ENCODE measurements around the gene GREM2.

The GREM2 gene

DNA sequence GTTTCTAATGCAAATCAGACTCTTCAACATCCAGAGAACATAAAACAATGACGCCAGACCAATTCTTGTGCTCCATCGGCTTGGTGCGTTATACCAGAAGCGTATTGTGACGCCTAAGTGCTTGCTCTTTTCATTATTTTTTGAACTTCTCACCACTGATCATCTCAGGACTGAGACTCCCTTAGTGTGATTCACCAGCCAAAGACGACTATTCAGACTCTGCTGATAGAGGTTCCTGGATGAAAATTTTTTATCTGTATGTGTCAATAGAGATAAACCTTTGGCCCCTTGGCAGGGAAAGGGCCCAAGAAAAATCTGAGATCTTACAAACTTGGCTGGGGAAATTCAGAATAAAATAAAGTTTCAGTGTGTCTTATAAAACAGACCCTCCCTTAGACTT is 856 bp upstream of the GREM2 start:
- DNase-seq (ENCODE audit: low read depth) = no peak
- no peak overlapping the region for H3K4me3 ChIP-seq (ENCODE audit: low read depth, low read length)

GRCh38 chr1:240611228-240611618 is 732 bp downstream of the GREM2 start:
- DNase-seq (ENCODE audit: low read depth) = no peak
- peak overlapping the region; percentile 71 for H3K4me3 ChIP-seq (ENCODE audit: low read depth, low read length)

DNA sequence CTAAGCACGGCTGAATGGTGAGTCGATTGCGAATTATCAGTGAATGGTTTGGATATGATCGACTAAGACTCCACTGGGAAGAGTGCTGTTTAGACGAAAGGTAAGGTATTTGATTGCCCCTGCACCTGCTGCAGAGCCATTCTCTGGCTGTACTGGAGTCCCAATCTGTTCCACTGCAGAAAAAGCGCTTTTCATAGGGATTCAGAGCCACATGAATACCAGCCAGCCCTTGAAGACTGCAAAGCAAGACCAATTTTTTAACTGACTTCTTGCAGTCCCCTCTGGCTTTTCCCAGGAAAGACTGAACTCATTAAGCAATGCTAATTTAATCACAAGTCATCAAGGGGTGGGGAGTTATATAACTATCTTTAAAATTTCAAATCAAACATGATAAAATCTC is 1.3 kb downstream of the GREM2 start:
- no peak overlapping the region for H3K4me3 ChIP-seq (ENCODE audit: low read depth, low read length)

GRCh38 chr1:240609527-240610060 is 2.4 kb downstream of the GREM2 start:
- H3K4me3 ChIP-seq (ENCODE audit: low read depth, low read length) = no peak overlapping the region
- no peak for DNase-seq (ENCODE audit: low read depth)

More for the DNA sequence above, 1.3 kb downstream of the GREM2 start:
- DNase-seq (ENCODE audit: low read depth) = no peak

DNA sequence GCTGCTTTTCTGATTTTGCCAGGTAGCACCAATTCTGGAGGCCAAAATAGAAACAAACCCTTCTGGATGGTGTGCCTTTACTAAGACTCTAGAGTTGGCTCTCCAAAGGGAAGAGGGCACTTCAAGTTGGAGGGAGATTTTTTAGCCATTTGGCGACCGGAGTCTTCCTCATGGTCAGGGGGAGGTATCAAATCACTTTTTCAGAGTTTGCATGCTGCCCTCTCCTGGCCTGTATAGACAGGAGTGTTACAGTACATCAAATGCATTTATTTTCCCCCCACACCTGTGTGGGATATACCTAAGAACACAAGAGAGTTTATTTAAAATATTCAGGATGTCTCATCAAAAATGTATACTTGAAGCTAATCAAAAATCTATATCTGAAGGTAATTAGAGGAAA is 3.2 kb downstream of the GREM2 start:
- DNase-seq (ENCODE audit: low read depth) = no peak
- no peak overlapping the region for H3K4me3 ChIP-seq (ENCODE audit: low read depth, low read length)

GRCh38 chr1:240607006-240607405 is 4.9 kb downstream of the GREM2 start:
- DNase-seq (ENCODE audit: low read depth) = no peak
- H3K4me3 ChIP-seq (ENCODE audit: low read depth, low read length) = no peak overlapping the region

DNA sequence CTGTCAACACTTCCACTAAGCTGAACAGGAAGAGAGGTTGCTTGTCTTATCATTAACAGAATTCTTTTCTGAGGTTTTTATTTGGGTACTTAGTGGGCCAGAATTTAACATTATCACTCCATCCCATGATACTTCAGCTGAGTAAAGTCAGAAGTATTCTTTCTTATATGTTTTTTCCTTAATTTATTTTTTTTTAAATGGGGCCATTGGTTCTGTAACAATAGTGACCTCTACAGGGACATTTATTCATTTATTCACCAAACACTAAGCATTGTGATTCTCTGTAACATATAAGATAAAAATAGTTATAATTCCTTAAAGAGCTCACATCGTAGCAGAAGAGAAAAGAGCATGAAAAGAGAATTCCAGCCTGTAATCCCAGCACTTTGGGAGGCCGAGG is 9.8 kb downstream of the GREM2 start:
- no peak overlapping the region for H3K4me3 ChIP-seq (ENCODE audit: low read depth, low read length)
- no peak for DNase-seq (ENCODE audit: low read depth)

DNA sequence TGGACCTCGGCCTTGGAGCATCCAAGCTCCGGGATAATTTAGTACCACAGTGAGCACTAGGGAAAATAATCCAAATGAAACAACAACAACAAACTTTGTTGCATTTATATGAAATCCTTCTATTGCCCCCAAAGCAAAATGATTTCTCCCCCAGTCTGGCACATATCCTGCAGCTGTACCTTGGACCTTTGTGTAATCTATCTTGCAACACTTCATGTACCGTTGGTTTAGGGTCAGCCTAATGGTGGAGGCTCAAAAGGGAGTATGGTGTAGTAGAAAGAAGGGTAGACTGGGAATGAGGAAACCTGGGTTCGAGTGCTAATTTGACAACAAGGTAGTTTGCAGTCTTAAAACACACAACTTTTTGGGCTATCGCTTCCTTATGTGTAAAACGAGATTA is 12.1 kb downstream of the GREM2 start:
- DNase-seq (ENCODE audit: low read depth) = no peak
- H3K4me3 ChIP-seq (ENCODE audit: low read depth, low read length) = no peak overlapping the region

GRCh38 chr1:240599299-240599698 is 12.7 kb downstream of the GREM2 start:
- DNase-seq (ENCODE audit: low read depth) = no peak
- H3K4me3 ChIP-seq (ENCODE audit: low read depth, low read length) = no peak overlapping the region

DNA sequence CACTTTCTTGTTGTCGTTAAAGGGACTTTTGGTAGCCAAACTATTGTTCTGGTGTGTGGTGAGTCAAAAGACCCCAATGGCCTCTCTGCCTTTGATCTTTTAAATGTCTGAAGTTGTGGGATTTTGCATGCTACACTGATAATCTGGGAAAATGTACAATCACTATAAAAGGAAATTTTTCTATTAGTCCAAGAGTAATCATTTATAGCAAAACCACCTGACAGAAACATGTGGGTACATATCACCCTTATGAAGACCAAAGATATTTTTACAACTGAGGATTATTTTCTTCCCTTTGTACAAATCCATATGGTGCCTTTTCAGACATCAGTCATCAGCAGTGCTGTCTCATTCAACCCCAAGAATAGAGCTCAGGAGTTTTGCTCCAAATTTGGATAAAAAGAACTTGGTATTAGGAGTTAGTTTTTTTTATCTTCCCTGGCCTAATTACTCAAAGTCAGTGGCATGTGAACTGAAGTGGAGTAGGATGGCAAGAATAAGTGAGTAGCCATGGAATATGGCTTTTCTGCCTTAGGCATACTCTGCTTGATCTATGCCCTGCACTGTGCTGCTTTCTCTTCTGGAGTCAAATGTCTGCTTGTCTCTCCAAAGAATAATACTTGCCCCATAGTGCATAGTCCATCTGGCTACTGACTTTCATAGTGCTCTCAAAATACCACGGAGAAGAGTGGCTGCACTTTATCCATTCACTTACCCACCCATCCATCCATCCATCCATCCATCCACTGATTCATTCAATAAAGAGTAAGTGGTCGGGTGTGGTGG is 13.5 kb downstream of the GREM2 start:
- H3K4me3 ChIP-seq (ENCODE audit: low read depth, low read length) = no peak overlapping the region
- no peak for DNase-seq (ENCODE audit: low read depth)

DNA sequence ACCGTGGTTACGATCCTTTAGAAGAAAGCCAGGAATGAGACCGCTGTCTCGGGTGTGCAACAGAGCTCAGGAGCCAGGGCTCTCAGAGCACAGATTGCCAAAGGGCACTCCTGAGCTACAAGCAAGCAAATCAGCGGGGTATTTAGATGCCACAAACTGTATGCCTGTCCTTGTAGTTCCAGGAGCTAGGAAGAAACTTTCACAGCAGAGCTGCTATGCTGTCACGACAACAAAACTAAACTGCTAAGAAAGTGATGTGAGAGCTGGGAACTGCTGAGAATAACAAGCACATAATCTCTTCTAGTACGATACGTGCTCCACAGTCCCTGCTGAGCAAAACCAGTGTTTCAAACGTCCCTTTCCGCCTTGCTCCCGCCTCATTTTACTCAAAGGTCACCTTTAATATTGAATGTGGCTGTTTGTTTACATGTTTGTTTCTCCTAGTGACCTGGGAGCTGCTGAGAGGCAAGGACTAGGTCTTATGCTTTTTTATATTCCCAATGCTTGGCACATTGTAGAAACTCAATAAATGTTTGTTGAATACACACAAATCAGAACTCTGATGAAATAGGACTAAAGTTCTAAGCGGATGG is 14.7 kb downstream of the GREM2 start:
- no peak for DNase-seq (ENCODE audit: low read depth)
- H3K4me3 ChIP-seq (ENCODE audit: low read depth, low read length) = no peak overlapping the region

- H3K4me3 ChIP-seq (ENCODE audit: low read depth, low read length) = no peak overlapping the region
- no peak for DNase-seq (ENCODE audit: low read depth)
Observed at GRCh38 chr1:240595476-240595875, 16.5 kb downstream of the GREM2 start.

GRCh38 chr1:240591564-240591963 is 20.4 kb downstream of the GREM2 start:
- H3K4me3 ChIP-seq (ENCODE audit: low read depth, low read length) = no peak overlapping the region
- DNase-seq (ENCODE audit: low read depth) = no peak

DNA sequence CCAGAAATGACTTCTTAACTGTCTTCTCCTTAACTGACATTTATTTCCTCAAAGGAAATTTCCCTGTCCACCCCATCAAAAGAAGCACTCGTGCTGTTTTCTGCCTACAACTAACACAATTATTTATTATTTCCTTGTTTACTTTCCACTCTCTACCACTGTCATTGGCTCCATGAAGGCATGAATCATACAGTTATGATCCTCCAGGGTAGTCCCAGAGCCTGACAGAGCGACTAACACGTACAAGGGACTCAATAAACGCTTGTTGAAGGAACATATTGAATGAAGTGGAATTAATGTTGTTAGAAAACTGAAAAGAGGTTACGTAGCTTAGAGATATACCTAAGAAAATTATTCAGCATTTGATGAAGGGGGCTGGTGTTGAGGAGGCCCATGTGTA is 20.9 kb downstream of the GREM2 start:
- no peak overlapping the region for H3K4me3 ChIP-seq (ENCODE audit: low read depth, low read length)
- DNase-seq (ENCODE audit: low read depth) = no peak

DNA sequence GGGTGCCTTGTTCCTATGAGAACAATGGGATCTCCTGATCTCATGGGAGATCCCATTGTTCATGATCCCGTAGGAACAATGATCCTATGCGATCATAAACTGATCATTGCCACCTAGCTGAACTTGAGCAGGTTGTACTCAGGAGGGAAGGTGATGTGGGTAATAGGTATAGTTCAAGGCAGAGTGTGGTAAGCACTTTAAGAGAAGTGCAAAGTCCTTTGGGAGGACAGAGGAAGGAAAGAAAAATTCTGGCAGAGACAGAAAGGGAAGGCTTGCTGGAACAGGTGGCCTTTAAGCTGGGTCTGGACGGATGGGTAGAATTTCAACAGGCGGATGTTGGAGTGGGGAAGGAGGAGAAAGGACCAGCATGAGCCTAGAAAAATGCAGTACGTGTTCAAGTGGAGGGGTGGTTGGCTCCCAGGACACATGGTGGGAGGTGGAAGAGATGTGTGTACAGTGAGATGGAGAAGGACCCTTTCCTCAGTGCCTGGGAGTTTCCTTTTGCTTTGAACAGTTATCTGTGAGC is 22.3 kb downstream of the GREM2 start:
- no peak for DNase-seq (ENCODE audit: low read depth)
- H3K4me3 ChIP-seq (ENCODE audit: low read depth, low read length) = no peak overlapping the region

DNA sequence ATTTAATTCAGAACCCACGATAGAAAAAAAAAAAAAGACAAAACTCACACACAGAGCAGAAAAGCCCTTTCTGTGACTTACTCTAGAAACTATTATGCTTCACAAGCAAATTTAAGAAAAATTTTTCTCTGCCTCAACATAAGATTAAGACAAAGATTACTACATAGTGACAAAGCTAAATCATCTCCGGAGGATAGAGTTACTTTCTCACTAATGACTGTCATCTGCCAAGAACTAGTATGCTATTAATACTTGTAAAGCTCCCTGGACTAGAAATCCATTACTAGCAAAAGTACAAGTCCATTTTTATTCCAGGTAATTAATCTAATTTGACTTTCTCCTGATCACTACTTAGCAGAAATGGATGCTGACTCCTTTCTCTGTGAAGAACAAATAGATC is 25.9 kb downstream of the GREM2 start:
- no peak overlapping the region for H3K4me3 ChIP-seq (ENCODE audit: low read depth, low read length)
- DNase-seq (ENCODE audit: low read depth) = no peak

DNA sequence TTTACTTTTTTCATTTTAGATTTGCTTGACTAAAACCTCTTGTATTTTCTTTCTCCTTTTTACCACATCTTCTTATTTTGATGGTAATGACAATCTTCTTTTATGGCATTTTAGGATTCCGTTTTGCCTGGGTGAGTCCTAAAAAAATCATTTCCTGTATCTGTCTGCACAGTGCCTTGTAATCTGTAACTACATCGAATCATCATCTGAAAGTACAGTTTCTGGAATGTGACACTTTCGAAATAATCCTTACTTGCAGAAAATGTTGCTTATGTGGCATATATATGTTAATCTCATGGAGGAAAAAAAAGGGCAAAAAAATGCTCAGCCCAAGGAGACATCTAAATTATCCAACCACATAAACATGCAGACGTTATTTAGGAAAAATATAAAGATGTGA is 29.0 kb downstream of the GREM2 start:
- no peak overlapping the region for H3K4me3 ChIP-seq (ENCODE audit: low read depth, low read length)
- DNase-seq (ENCODE audit: low read depth) = no peak

DNA sequence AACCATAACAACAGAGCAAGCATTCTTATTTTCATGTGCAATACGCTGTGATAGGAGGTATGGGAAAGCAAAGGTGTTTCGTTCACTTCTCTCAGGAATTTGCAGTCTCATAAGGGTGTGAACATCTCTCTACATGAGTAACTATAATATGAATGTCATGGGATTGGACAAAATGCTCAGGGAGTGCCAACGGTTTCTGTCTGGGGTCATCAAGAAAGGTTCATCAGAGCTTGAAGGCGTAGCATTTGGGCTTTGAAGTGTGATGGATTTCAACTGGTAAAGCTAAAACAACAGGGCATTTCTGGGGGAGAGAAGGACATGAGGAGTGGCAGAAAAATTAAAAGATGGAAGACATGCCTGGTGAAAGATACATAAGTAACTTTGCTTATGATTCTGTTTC is 32.4 kb downstream of the GREM2 start:
- DNase-seq (ENCODE audit: low read depth) = no peak
- H3K4me3 ChIP-seq (ENCODE audit: low read depth, low read length) = no peak overlapping the region

DNA sequence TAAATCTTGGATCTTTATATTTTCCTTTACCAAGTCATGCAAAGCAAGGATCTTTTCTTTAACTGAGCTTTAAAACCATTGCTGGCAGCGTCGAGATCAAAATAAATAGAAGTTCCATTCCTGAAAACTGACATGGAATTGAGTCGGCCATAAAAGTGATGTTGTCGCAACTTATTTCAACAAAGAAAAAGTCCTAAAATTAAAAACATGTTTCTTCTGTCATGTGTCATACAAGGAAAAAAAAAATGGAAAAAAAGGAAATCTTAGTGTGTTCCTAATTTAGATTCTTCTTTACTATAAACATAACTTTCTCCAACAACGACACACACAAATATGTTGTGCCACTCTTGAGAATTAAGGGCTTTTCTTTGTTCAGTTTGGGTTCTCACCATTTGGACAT is 34.9 kb downstream of the GREM2 start:
- DNase-seq (ENCODE audit: low read depth) = no peak
- H3K4me3 ChIP-seq (ENCODE audit: low read depth, low read length) = no peak overlapping the region

- H3K4me3 ChIP-seq (ENCODE audit: low read depth, low read length) = peak overlapping the region; percentile 42
- DNase-seq (ENCODE audit: low read depth) = peak; percentile 48
Observed at GRCh38 chr1:240575981-240576662, 35.8 kb downstream of the GREM2 start.

All from skeletal muscle cell (primary cell).